Caco-2 (cell line): ENCODE data around the gene RGS19. TPM values are rescaled to one million over a fixed set of nuclear protein-coding genes. Genes with fewer than 3 reads are reported as not detected.

Experiments used
- BruUV-seq: library from RNA; stranded (reverse); fragments of 400-500 nt; replicated peaks from 2 replicates; lab custom pipeline; 2021; lab: Mats Ljungman, UMichigan
- CTCF ChIA-PET: fragments of 300-600 bp; sonication (Branson Sonifier 250); formaldehyde crosslinking; loops from one replicate; lab custom pipeline; 2022; ENCODE audit warnings: antibody characterized with exemption; lab: Charles Lee
- POLR2A ChIA-PET: fragments of 300-600 bp; sonication (Branson Sonifier 250); formaldehyde crosslinking; loops from one replicate; lab custom pipeline; 2022; ENCODE audit warnings: antibody characterized with exemption; lab: Charles Lee
- DNase-seq, 2 experiments: peaks; one replicate each; pipeline versions ENCODE4 v3.0.0 to v3.0.0-alpha.2; 2020 to 2022
- H3K27me3 ChIP-seq: replicated peaks from 2 replicates; pipeline ENCODE4 v1.6.0; 2011; ENCODE audit warnings: low read length; ENCODE audit not compliant: control insufficient read depth, insufficient read depth
- H3K36me3 ChIP-seq: 2 replicates; pipeline ENCODE4 v1.5.1; 2011; ENCODE audit warnings: low read length; ENCODE audit not compliant: control insufficient read depth, insufficient read depth
- H3K4me1 ChIP-seq: fragments of 250-450 bp; sonication (Bioruptor Pico); 2 replicates; pipeline ENCODE4 v1.5.1; 2020; ENCODE audit warnings: mild to moderate bottlenecking
- H3K4me3 ChIP-seq: 2 replicates; pipeline ENCODE4 v1.5.1; 2011; ENCODE audit warnings: low read depth, mild to moderate bottlenecking, control low read depth, low read length
- H3K9me3 ChIP-seq: fragments of 250-450 bp; sonication (Bioruptor Pico); 2 replicates; pipeline ENCODE4 v1.5.1; 2020; ENCODE audit warnings: mild to moderate bottlenecking, moderate library complexity
- H3K27ac Mint-ChIP-seq: one replicate; pipeline ENCODE4 v1.8.0; 2022; ENCODE audit warnings: mixed read lengths; ENCODE audit not compliant: unreplicated experiment
- H3K27me3 Mint-ChIP-seq: one replicate; pipeline ENCODE4 v1.8.0; 2022; ENCODE audit warnings: mixed read lengths; ENCODE audit not compliant: insufficient read depth, unreplicated experiment
- H3K36me3 Mint-ChIP-seq: one replicate; pipeline ENCODE4 v1.8.0; 2022; ENCODE audit warnings: mild to moderate bottlenecking, mixed read lengths; ENCODE audit not compliant: insufficient read depth, unreplicated experiment
- H3K4me1 Mint-ChIP-seq: one replicate; pipeline ENCODE4 v1.8.0; 2022; ENCODE audit warnings: low read depth, mixed read lengths; ENCODE audit not compliant: unreplicated experiment
- H3K4me3 Mint-ChIP-seq: one replicate; pipeline ENCODE4 v1.8.0; 2022; ENCODE audit warnings: mild to moderate bottlenecking, moderate library complexity, mixed read lengths; ENCODE audit not compliant: unreplicated experiment
- H3K9me3 Mint-ChIP-seq: one replicate; pipeline ENCODE4 v1.8.0; 2022; ENCODE audit warnings: mixed read lengths; ENCODE audit not compliant: unreplicated experiment
- intact Hi-C: fragments of 100-400 bp; cut with micrococcal nuclease; formaldehyde crosslinking; loops from one replicate; pipeline ENCODE4 v1.10.0; 2022; ENCODE audit not compliant: unreplicated experiment
- total RNA-seq: library from RNA; stranded (reverse); gene quantifications from 2 replicates; pipeline ENCODE4 v1.2.3, GENCODE V29; 2022
- TF ChIP-seq, protein P1 (sequence below), 2 experiments: fragments of 200-600 bp in 1 of 2; IDR thresholded peaks; 1 replicate in 1 of 2; 2 replicates in 1 of 2; pipeline versions ENCODE4 v1.5.1 to v1.8.0; 2011 to 2022; ENCODE audit warnings: antibody characterized with exemption in 1 of 2, control low read depth in 1 of 2, inconsistent platforms in 1 of 2, low read depth in 1 of 2, low read length in 1 of 2, mild to moderate bottlenecking in 1 of 2, moderate library complexity in 1 of 2; ENCODE audit not compliant: insufficient read depth in 1 of 2, severe bottlenecking in 1 of 2, unreplicated experiment in 1 of 2

The RGS19 gene
- total RNA-seq, 1 experiment from 2014 or later = 29.3 TPM

DNA sequence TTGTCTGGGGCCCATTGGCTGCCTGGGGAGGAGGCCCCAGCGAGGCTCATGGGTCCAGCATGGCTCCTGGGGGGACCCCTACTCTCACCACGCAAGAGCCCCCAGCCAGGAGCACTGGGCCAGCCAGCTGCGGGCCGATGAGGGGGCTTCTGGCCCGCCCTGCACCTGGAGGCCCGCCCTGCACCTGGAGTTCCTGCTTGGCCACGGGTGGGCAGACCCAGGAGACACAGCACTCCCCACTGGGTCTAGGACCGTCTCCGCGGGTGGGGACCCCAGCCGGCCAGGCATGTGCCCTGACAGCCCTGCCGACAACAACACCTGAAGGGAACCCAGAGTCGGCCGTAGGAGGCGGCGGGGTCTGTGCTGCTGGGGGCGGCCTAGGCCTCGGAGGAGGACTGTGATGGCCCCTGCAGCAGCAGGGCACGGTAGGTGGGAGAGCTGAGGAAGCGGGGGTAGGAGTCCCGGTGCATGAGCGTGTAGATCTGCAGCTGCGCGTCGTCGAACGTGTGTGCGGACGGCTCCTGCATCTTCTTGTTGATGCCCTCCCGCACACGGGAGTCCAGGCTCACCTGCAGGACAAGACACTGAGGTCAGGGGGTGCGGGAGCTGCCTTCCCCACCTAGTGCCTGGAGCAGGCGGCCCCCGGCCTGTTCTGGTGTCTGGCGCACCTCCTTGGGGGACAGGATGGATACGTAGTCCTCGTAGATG, 5.7 kb downstream of the RGS19 start:
- Histone ChIP-seq H3K4me1 (peaks cover 7% of the 10 kb centered on the region), H3K4me3 (no peak overlapping the region), H3K9me3 (no peaks in the 10 kb centered on the region), H3K27me3 (no peaks in the 10 kb centered on the region), H3K36me3 (no peaks in the 10 kb centered on the region)
- DNase-seq = no peak
- Mint-ChIP-seq H3K9me3 (no peaks in the 10 kb centered on the region), H3K27me3 (no peaks in the 10 kb centered on the region), H3K36me3 (peaks cover 17% of the 10 kb centered on the region), H3K4me3 (no peak overlapping the region), H3K4me1 (peaks cover 2% of the 10 kb centered on the region), H3K27ac (no peak overlapping the region)
- CTCF ChIA-PET = interaction anchor here (1.9 kb wide), 1 partner anchor 11 kb away, joined by 7 read pairs; the partner anchor contains the start of gene TCEA2
- POLR2A ChIA-PET = interaction anchor here (1.5 kb wide), 1 partner anchor 11 kb away, joined by 4 read pairs; the partner anchor contains the start of gene TCEA2
- BruUV-seq = no TSS peak
- TF ChIP-seq, protein P1, sequence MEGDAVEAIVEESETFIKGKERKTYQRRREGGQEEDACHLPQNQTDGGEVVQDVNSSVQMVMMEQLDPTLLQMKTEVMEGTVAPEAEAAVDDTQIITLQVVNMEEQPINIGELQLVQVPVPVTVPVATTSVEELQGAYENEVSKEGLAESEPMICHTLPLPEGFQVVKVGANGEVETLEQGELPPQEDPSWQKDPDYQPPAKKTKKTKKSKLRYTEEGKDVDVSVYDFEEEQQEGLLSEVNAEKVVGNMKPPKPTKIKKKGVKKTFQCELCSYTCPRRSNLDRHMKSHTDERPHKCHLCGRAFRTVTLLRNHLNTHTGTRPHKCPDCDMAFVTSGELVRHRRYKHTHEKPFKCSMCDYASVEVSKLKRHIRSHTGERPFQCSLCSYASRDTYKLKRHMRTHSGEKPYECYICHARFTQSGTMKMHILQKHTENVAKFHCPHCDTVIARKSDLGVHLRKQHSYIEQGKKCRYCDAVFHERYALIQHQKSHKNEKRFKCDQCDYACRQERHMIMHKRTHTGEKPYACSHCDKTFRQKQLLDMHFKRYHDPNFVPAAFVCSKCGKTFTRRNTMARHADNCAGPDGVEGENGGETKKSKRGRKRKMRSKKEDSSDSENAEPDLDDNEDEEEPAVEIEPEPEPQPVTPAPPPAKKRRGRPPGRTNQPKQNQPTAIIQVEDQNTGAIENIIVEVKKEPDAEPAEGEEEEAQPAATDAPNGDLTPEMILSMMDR (IDR thresholded peaks at IDR 0.05; ENCODE audit: insufficient read depth in 1 of 2, low read depth in 1 of 2, low read length in 1 of 2, severe bottlenecking in 1 of 2, unreplicated experiment in 1 of 2) = no peak
- intact Hi-C loops = no loop called here

GRCh38 chr20:64072498-64073063, 6.7 kb downstream of the RGS19 start:
- TF ChIP-seq, protein P1 (IDR thresholded peaks at IDR 0.05; ENCODE audit: insufficient read depth in 1 of 2, low read depth in 1 of 2, low read length in 1 of 2, severe bottlenecking in 1 of 2, unreplicated experiment in 1 of 2) = no peak
- peaks cover 17% of the 10 kb centered on the region for H3K36me3 Mint-ChIP-seq
- no peaks in the 10 kb centered on the region for H3K4me1 ChIP-seq
- H3K36me3 ChIP-seq = no peaks in the 10 kb centered on the region
- H3K27me3 ChIP-seq = no peaks in the 10 kb centered on the region
- BruUV-seq = no TSS peak
- DNase-seq = no peak
- intact Hi-C loops = no loop called here
- ChIA-PET CTCF (interaction anchor here (1.8 to 1.9 kb wide), 2 partner anchors 10 to 34 kb away, joined by 5 to 7 read pairs; partner anchors contain the start of gene TCEA2), POLR2A (no interaction called here)
- no peak overlapping the region for H3K4me3 Mint-ChIP-seq
- H3K27me3 Mint-ChIP-seq = no peaks in the 10 kb centered on the region
- peak overlapping the region; percentile 5 for H3K27ac Mint-ChIP-seq
- H3K9me3 ChIP-seq = no peaks in the 10 kb centered on the region
- no peaks in the 10 kb centered on the region for H3K4me1 Mint-ChIP-seq
- no peak overlapping the region for H3K4me3 ChIP-seq
- no peaks in the 10 kb centered on the region for H3K9me3 Mint-ChIP-seq
